T follicular helper cell (primary cell): ENCODE data around the gene ARHGDIB.
A peak's percentile ranks its signal among the peaks of the same experiment; 100 is the strongest.

ENCODE experiments used
- DNase-seq: peaks from one replicate; pipeline ENCODE4 v3.0.0-alpha.2; 2020; ENCODE audit warnings: low read depth
- total RNA-seq, 2 experiments: gene quantifications; one replicate each; lab custom pipeline; 2026; lab: John Stamatoyannopoulos, UW

ARHGDIB gene
- total RNA-seq = 154 to 687 reads per million in 2 experiments

GRCh38 chr12:14961466-14962152 is at the start of gene ARHGDIB:
TSS of gene ARHGDIB (minus strand) at chr12:14961601. CDS start at chr12:14950712, 10,889 bp downstream.
- DNase-seq = peak; percentile 83

GRCh38 chr12:15011162-15011561 is 49.8 kb upstream of the ARHGDIB start:
- no peak for DNase-seq

- no peak for DNase-seq
Observed at GRCh38 chr12:15007551-15007950, 46.1 kb upstream of the ARHGDIB start.

GRCh38 chr12:15005064-15005463 is 43.7 kb upstream of the ARHGDIB start:
- no peak for DNase-seq

GRCh38 chr12:15004421-15004820 is 43.0 kb upstream of the ARHGDIB start:
- DNase-seq = no peak

- no peak for DNase-seq
Observed at GRCh38 chr12:15001733-15002382, 40.5 kb upstream of the ARHGDIB start.

- no peak for DNase-seq
Observed at GRCh38 chr12:15000575-15000974, 39.2 kb upstream of the ARHGDIB start.

GRCh38 chr12:14999695-15000365 is 38.4 kb upstream of the ARHGDIB start:
- no peak for DNase-seq

- no peak for DNase-seq
Observed at GRCh38 chr12:14999021-14999694, 37.8 kb upstream of the ARHGDIB start.

GRCh38 chr12:14997998-14998397 is 36.6 kb upstream of the ARHGDIB start:
- no peak for DNase-seq

GRCh38 chr12:14995583-14996425 is 34.4 kb upstream of the ARHGDIB start:
- no peak for DNase-seq

GRCh38 chr12:14994610-14995009 is 33.2 kb upstream of the ARHGDIB start:
- DNase-seq = no peak

- no peak for DNase-seq
Observed at GRCh38 chr12:14993537-14994266, 32.3 kb upstream of the ARHGDIB start.

- no peak for DNase-seq
Observed at GRCh38 chr12:14993117-14993516, 31.7 kb upstream of the ARHGDIB start.

GRCh38 chr12:14992673-14993072 is 31.3 kb upstream of the ARHGDIB start:
- no peak for DNase-seq

- no peak for DNase-seq
Observed at GRCh38 chr12:14991069-14991468, 29.7 kb upstream of the ARHGDIB start.

GRCh38 chr12:14989790-14990189 is 28.4 kb upstream of the ARHGDIB start:
- DNase-seq = no peak

GRCh38 chr12:14988035-14988434 is 26.6 kb upstream of the ARHGDIB start:
- DNase-seq = no peak

- no peak for DNase-seq
Observed at GRCh38 chr12:14986449-14986848, 25.0 kb upstream of the ARHGDIB start.

- DNase-seq = no peak
Observed at GRCh38 chr12:14984766-14985285, 23.4 kb upstream of the ARHGDIB start.

- DNase-seq = no peak
Observed at GRCh38 chr12:14984036-14984435, 22.6 kb upstream of the ARHGDIB start.
